A549 (cell line): Measurements from ENCODE around the gene TMEM121.
"Not testable (repeated sequence)": the region's sequence is repeated elsewhere in the genome, so short reads cannot be mapped to it uniquely, and the experiment has no call there.

Source experiments
- CEBPB ChIP-seq, 2 experiments: fragments of >200 bp in 1 of 2; sonication (Bioruptor Twin) in 1 of 2; formaldehyde crosslinking in 1 of 2; IDR thresholded peaks; 2 replicates each; pipeline ENCODE4 v1.6.1; 2012 to 2016
- FOSB ChIP-seq: fragments of 250-450 bp; sonication (Bioruptor Pico); IDR thresholded peaks from 2 replicates; pipeline ENCODE4 v1.5.0; 2020; ENCODE audit warnings: mild to moderate bottlenecking, moderate library complexity
- POLR2A ChIP-seq: IDR thresholded peaks from 2 replicates; pipeline ENCODE4 v1.6.1; 2012; ENCODE audit warnings: mild to moderate bottlenecking, low read length
- SMC3 ChIP-seq: fragments of >200 bp; sonication (Bioruptor Twin); formaldehyde crosslinking; IDR thresholded peaks from 3 replicates; pipeline ENCODE4 v1.6.1; 2018; ENCODE audit warnings: inconsistent platforms

DNA sequence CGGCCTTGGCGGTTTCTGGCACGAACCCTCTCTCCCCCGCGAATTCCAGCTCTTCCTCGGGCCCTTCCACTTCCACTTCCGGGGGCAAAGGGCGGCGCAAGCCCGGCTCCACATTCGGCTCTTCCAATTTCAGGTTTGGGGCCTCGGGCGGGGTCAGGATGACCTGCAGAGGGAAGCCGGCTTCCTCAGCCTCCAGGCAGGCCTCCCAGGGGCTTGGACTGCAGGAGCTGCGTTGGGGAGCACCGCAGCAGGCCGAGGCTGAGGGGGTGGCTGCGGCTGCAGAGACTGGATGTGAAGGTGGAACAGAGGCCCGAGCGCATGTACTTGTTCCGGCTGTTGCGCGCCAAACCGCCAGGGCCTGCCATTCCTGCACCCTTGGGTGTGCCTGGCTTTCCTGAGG is 20.7 kb downstream of the TMEM121 start:
- not testable (repeated sequence) for TF ChIP-seq POLR2A; CEBPB (IDR thresholded peaks at IDR 0.05); FOSB (CRISPR knock-in tag); SMC3
